ENCODE measurements around the gene TOM1.

Gene TOM1

DNA sequence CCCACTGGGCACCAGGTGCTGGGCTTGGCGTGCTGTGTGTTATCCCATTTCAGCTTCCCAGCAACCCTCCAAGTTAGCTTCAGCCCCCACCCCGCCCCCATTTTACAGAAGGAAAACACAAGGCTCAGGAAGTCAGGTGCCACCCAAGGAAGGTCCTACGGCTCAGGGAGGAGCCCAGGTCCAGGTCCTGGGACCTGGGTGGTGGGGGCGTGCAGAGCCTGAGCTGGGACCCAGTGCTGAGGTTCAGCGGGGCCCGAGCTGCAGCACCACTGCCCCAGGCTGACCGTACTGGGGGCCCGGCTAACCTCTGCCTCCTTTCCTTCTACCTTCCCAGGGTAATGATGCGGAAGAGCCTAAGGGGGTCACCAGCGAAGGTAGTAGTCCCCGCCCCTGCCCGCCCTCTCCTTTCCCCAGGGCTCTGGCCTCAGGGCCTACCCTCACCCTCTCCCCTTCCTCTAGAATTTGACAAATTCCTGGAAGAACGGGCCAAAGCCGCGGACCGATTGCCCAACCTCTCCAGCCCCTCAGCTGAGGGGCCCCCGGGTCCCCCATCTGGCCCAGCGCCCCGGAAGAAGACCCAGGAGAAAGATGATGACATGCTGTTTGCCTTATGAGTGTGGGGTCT is 47.0 kb downstream of the TOM1 start:
- POLR2A ChIA-PET, result no interaction called here
- CTCF ChIA-PET, result no interaction called here

DNA sequence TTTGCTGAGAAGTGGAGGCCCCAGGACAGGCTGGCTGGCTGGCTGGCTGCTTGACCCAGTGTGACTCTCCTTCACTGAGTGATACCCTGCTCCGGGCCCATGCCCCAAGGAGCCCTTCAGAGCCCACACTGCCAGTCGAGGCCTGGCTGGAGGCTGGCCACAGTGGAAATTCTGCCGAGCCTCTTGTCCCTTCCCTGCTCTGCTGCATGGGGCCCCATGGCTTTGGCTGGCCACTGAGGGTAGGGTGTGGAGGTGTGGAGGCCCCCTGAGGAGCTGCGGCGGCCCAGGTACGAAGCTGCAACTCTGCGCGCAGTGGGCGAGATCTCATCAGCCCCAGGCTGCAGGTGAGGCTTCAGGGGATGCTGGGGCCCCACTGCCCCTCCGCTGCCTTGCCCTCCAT is 47.8 kb downstream of the TOM1 start:
- CTCF ChIA-PET, result no interaction called here
- TF ChIP-seq CTBP1 (IDR thresholded peaks at IDR 0.05; ENCODE audit: borderline replicate concordance), result no peak
- TF ChIP-seq, protein P1, sequence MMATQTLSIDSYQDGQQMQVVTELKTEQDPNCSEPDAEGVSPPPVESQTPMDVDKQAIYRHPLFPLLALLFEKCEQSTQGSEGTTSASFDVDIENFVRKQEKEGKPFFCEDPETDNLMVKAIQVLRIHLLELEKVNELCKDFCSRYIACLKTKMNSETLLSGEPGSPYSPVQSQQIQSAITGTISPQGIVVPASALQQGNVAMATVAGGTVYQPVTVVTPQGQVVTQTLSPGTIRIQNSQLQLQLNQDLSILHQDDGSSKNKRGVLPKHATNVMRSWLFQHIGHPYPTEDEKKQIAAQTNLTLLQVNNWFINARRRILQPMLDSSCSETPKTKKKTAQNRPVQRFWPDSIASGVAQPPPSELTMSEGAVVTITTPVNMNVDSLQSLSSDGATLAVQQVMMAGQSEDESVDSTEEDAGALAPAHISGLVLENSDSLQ (IDR thresholded peaks at IDR 0.05), result no peak
- no peak for TF ChIP-seq SUZ12 (IDR thresholded peaks at IDR 0.05)
- TF ChIP-seq L3MBTL2 (conservative IDR thresholded peaks at IDR 0.05), result no peak
- no peak for TF ChIP-seq FOXA1 (IDR thresholded peaks at IDR 0.05)
- no peak for TF ChIP-seq FOXM1 (IDR thresholded peaks at IDR 0.05; ENCODE audit: borderline replicate concordance)
- TF ChIP-seq HDGF (IDR thresholded peaks at IDR 0.05; ENCODE audit: borderline replicate concordance), result no peak
- no peak for TF ChIP-seq NFRKB (IDR thresholded peaks at IDR 0.05)
- POLR2A ChIA-PET, result no interaction called here

More for the DNA sequence above, 47.0 kb downstream of the TOM1 start:
- DNase-seq (ENCODE audit: extremely low spot score), result no peak
- TF ChIP-seq HDGF (IDR thresholded peaks at IDR 0.05; ENCODE audit: borderline replicate concordance) (no peak), CTBP1 (IDR thresholded peaks at IDR 0.05; ENCODE audit: borderline replicate concordance) (no peak), FOXM1 (IDR thresholded peaks at IDR 0.05; ENCODE audit: borderline replicate concordance) (no peak), SP1 (IDR thresholded peaks at IDR 0.05) (no peak), FOXA1 (IDR thresholded peaks at IDR 0.05) (no peak), ARNT (IDR thresholded peaks at IDR 0.05) (no peak), ELF4 (IDR thresholded peaks at IDR 0.05) (no peak), FOXK2 (IDR thresholded peaks at IDR 0.05) (no peak), L3MBTL2 (conservative IDR thresholded peaks at IDR 0.05) (no peak), SUZ12 (IDR thresholded peaks at IDR 0.05) (no peak), ZNF384 (IDR thresholded peaks at IDR 0.05) (no peak), LEF1 (IDR thresholded peaks at IDR 0.05; ENCODE audit: borderline replicate concordance) (no peak), BHLHE40 (IDR thresholded peaks at IDR 0.05; ENCODE audit: borderline replicate concordance) (no peak), NFRKB (IDR thresholded peaks at IDR 0.05) (no peak), TARDBP (IDR thresholded peaks at IDR 0.05) (no peak)
- TF ChIP-seq, protein P1 (IDR thresholded peaks at IDR 0.05), result no peak

DNA sequence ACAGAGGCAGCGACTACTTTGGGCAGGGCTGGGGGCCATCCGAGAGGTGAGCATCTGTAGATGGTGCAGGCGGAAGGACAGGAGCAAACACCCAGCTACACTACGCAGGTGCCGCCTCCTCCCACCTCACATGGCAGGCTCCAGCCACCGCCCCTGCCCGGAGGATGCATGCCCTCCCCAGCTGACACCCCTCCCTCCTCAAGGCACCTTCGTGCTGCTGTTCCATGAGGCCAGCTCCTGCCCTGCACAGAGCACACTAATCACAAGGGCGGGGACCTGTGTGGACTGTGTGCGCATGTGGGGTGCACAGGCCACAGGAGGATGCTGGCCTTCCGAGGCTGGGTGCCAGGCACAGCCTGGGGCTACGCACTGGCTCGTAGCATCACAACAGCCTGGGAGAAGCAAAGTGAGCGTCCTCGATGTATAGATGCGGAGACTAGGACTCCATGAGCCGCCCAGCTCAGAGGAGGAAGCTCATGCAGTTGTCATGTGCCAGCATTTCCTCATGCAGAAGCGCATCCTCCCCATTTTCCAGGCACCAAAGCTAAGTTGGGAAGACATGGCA is 48.4 kb downstream of the TOM1 start:
- ChIA-PET POLR2A (no interaction called here), CTCF (no interaction called here)
- no peak for DNase-seq (ENCODE audit: extremely low spot score)
- TF ChIP-seq FOXM1 (IDR thresholded peaks at IDR 0.05; ENCODE audit: borderline replicate concordance), result no peak
- no peak for TF ChIP-seq CTBP1 (IDR thresholded peaks at IDR 0.05; ENCODE audit: borderline replicate concordance)
- TF ChIP-seq FOXK2 (IDR thresholded peaks at IDR 0.05), result no peak
- no peak for TF ChIP-seq FOXA1 (IDR thresholded peaks at IDR 0.05)
- no peak for TF ChIP-seq LEF1 (IDR thresholded peaks at IDR 0.05; ENCODE audit: borderline replicate concordance)
- TF ChIP-seq, protein P1 (IDR thresholded peaks at IDR 0.05), result no peak
- TF ChIP-seq TARDBP (IDR thresholded peaks at IDR 0.05), result no peak
- TF ChIP-seq BHLHE40 (IDR thresholded peaks at IDR 0.05; ENCODE audit: borderline replicate concordance), result no peak
- TF ChIP-seq NFRKB (IDR thresholded peaks at IDR 0.05), result no peak
- TF ChIP-seq SUZ12 (IDR thresholded peaks at IDR 0.05), result no peak
- no peak for TF ChIP-seq SP1 (IDR thresholded peaks at IDR 0.05)
- no peak for TF ChIP-seq L3MBTL2 (conservative IDR thresholded peaks at IDR 0.05)
- no peak for TF ChIP-seq HDGF (IDR thresholded peaks at IDR 0.05; ENCODE audit: borderline replicate concordance)
- no peak for TF ChIP-seq ELF4 (IDR thresholded peaks at IDR 0.05)

More for the DNA sequence above, 47.8 kb downstream of the TOM1 start:
- no peak for DNase-seq (ENCODE audit: extremely low spot score)

DNA sequence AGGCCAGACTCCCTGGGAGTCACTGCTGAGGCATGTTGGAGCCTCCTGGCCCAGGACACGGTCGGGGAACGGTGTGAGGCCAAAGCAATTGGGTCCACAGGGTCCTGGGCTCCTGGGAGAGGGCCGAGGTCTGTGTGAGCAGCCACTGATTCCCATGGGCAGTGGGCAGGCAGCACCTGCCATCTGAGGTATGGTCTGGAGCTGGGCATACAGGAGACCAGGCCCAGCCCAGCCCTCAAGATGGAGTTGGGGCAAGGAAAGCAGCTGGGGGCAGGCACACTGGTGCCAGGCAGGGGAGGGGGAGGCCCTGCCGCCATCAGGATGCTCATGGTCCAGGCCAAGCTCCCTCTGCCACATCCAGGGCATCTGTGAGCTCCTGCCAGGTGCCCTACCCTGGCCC is 49.0 kb downstream of the TOM1 start:
- TF ChIP-seq, protein P1 (IDR thresholded peaks at IDR 0.05), result no peak
- no peak for TF ChIP-seq TARDBP (IDR thresholded peaks at IDR 0.05)
- TF ChIP-seq CTBP1 (IDR thresholded peaks at IDR 0.05; ENCODE audit: borderline replicate concordance), result no peak
- no peak for TF ChIP-seq FOXA1 (IDR thresholded peaks at IDR 0.05)
- TF ChIP-seq SUZ12 (IDR thresholded peaks at IDR 0.05), result no peak
- no peak for TF ChIP-seq FOXK2 (IDR thresholded peaks at IDR 0.05)
- no peak for TF ChIP-seq HDGF (IDR thresholded peaks at IDR 0.05; ENCODE audit: borderline replicate concordance)
- no peak for TF ChIP-seq FOXM1 (IDR thresholded peaks at IDR 0.05; ENCODE audit: borderline replicate concordance)
- TF ChIP-seq NFRKB (IDR thresholded peaks at IDR 0.05), result no peak
- TF ChIP-seq SP1 (IDR thresholded peaks at IDR 0.05), result no peak
- no peak for TF ChIP-seq ARNT (IDR thresholded peaks at IDR 0.05)
- no peak for TF ChIP-seq L3MBTL2 (conservative IDR thresholded peaks at IDR 0.05)
- no peak for TF ChIP-seq LEF1 (IDR thresholded peaks at IDR 0.05; ENCODE audit: borderline replicate concordance)
- no peak for TF ChIP-seq ELF4 (IDR thresholded peaks at IDR 0.05)
- ChIA-PET POLR2A (no interaction called here), CTCF (no interaction called here)
- DNase-seq (ENCODE audit: extremely low spot score), result no peak

DNA sequence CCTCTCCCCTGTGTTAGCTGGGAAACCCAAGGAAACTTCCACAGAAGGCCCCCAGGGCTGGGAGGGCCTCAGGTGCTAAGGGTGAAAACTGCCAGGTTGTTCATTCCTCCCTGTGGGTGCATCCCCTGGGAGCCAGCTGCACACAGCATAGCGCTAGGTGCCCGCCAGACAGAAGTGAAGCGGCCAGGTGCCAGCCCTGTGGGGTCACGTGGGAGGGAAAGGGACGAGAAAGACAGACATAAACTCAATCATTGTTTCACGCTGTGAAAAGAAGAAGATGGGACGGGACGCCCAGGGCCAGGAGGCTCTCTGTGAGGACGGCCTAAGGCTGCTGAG is 49.6 kb downstream of the TOM1 start:
- POLR2A ChIA-PET, result no interaction called here
- CTCF ChIA-PET, result no interaction called here
- no peak for TF ChIP-seq CTBP1 (IDR thresholded peaks at IDR 0.05; ENCODE audit: borderline replicate concordance)
- TF ChIP-seq, protein P1 (IDR thresholded peaks at IDR 0.05), result no peak
- TF ChIP-seq BHLHE40 (IDR thresholded peaks at IDR 0.05; ENCODE audit: borderline replicate concordance), result no peak
- no peak for TF ChIP-seq FOXK2 (IDR thresholded peaks at IDR 0.05)
- no peak for TF ChIP-seq SP1 (IDR thresholded peaks at IDR 0.05)
- no peak for TF ChIP-seq FOXM1 (IDR thresholded peaks at IDR 0.05; ENCODE audit: borderline replicate concordance)
- TF ChIP-seq TARDBP (IDR thresholded peaks at IDR 0.05), result no peak
- TF ChIP-seq HDGF (IDR thresholded peaks at IDR 0.05; ENCODE audit: borderline replicate concordance), result no peak
- no peak for TF ChIP-seq ARNT (IDR thresholded peaks at IDR 0.05)
- no peak for TF ChIP-seq ELF4 (IDR thresholded peaks at IDR 0.05)
- TF ChIP-seq L3MBTL2 (conservative IDR thresholded peaks at IDR 0.05), result no peak
- no peak for TF ChIP-seq NFRKB (IDR thresholded peaks at IDR 0.05)
- TF ChIP-seq SUZ12 (IDR thresholded peaks at IDR 0.05), result no peak
- TF ChIP-seq ZNF384 (IDR thresholded peaks at IDR 0.05), result no peak
- no peak for TF ChIP-seq FOXA1 (IDR thresholded peaks at IDR 0.05)
- TF ChIP-seq LEF1 (IDR thresholded peaks at IDR 0.05; ENCODE audit: borderline replicate concordance), result no peak
- DNase-seq (ENCODE audit: extremely low spot score), result no peak
